Measurements from ENCODE around the gene BTG2.
"Not testable (repeated sequence)": the region's sequence is repeated elsewhere in the genome, so short reads cannot be mapped to it uniquely, and the experiment has no call there.

The BTG2 gene

DNA sequence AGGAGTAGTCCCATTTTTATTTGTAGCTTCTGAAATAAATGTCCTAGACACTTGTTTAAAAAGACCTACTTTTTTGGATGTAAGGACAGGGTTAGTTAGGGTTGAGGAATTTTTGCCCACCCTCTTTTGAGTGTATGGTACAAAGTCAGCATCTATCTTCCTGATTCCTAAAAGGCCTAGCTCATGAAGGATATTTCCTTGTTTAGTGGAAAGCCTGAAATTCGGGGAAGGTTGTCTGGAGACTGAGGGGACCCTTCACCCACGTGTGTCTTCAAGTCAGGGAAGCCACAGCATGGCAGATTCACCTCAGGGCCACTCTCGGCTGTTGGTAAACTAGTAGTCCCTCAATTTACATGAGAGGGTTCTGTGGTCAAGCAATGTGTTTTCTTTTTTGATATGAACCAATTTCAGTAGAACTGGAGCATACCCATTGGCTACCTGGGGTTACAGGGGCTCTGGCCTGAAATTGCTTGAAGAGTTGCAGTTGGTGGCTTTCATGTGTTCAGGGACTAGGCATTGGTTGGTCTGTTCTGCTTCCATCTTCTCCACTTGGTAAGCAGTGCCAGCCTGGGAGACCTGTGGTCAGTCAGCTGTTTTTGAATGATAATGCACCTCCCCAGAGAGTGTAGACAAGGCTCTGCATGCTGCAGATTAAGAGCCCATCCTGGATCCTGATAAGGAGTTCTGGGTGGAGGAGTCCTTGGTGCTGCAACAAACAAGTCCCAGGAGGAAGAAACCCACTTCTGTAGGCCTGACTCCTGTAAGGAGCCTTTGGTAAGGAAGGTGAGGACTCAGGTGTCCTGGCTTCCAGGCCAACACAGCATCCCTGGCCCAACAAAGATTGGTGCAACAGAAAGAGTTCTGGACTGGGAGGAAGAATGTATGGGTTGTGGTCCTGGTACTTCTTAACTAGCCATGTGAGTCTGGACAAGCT is 6.3 kb downstream of the BTG2 start:
- H3K4me3 ChIP-seq (ENCODE audit: low read depth, low read length), result no peak overlapping the region
- TF ChIP-seq, protein P1, sequence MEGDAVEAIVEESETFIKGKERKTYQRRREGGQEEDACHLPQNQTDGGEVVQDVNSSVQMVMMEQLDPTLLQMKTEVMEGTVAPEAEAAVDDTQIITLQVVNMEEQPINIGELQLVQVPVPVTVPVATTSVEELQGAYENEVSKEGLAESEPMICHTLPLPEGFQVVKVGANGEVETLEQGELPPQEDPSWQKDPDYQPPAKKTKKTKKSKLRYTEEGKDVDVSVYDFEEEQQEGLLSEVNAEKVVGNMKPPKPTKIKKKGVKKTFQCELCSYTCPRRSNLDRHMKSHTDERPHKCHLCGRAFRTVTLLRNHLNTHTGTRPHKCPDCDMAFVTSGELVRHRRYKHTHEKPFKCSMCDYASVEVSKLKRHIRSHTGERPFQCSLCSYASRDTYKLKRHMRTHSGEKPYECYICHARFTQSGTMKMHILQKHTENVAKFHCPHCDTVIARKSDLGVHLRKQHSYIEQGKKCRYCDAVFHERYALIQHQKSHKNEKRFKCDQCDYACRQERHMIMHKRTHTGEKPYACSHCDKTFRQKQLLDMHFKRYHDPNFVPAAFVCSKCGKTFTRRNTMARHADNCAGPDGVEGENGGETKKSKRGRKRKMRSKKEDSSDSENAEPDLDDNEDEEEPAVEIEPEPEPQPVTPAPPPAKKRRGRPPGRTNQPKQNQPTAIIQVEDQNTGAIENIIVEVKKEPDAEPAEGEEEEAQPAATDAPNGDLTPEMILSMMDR (IDR thresholded peaks at IDR 0.05; ENCODE audit: low read depth, low read length), result no peak

DNA sequence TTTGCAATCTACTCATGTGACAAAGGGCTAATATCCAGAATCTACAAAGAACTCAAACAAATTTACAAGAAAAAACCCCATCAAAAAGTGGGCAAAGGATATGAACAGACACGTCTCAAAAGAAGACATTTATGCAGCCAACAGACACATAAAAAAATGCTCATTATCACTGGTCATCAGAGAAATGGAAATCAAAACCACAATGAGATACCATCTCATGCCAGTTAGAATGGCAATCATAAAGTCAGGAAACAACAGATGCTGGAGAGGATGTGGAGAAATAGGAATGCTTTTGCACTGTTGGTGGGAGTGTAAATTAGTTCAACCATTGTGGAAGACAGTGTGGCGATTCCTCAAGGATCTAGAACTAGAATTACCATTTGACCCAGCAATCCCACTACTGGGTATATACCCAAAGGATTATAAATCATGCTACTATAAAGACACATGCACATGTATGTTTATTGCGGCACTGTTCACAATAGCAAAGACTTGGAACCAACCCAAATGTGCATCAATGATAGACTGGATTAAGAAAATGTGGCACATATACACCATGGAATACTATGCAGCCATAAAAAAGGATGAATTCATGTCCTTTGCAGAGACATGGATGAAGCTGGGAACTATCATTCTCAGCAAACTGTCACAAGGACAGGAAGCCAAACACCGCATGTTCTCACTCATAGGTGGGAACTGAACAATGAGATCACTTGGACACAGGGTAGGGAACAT is 8.9 kb downstream of the BTG2 start:
- not testable (repeated sequence) for H3K4me3 ChIP-seq (ENCODE audit: low read depth, low read length)

DNA sequence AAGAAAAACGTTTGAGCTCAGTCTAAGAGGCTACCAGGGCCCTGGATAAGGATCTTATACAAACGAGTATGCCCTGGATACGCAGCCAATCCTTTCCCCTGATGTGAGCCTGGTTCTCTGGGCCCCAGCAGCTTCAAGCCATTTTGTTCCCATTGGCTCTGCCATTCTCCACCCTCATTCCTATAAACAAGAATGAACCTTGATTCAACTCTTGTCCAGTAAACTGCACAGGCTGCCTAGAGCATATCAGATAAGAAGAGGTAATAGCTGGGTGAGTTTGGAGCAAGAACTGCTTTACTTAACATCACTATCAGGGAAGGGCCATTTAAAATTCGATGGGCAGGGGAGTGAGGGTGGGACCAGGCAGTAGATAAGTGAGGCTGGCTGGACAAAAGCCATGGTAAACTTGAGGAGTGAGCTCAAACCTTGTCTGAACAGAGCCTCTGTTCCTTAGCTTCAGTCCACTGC is 11.3 kb downstream of the BTG2 start:
- no peak overlapping the region for H3K4me3 ChIP-seq (ENCODE audit: low read depth, low read length)
- TF ChIP-seq, protein P1 (IDR thresholded peaks at IDR 0.05; ENCODE audit: low read depth, low read length), result no peak

DNA sequence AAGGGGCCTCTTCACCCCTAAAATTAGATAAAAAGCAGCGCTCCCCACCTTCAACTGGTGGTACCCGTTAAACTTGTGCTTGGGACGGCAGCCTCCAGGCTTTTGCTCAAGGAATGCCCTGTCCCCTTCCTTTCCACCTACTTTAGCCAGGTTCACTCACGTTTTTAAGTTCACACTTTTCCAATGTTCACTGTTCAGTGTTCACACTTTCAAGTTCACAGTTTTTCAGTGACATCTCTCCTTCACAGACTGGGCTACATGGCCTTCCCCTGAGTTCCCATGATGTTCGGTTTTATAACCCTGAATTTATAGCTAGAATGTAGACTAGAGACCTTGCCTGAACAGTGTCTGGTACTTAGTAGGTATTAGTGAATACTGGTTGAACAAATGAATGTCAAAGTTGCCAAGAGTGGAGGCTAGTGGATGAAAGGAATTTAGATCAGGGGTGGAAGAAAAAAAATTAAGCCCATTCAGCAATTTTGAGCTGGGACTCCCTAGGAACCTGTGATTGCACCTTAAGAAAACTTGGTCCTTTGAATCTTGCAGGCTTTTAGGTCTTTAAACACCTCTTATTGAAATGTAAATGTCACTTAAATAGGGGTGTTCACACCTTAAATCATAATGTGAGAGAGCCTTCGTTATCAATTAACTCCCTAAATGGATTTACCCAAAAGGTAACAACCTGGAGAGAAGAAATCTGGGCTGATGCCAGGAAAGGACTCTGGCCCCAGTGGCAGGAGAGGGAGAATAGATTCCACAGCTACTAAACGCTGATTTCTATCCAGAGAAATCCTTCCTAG is 12.3 kb downstream of the BTG2 start:
- TF ChIP-seq, protein P1 (IDR thresholded peaks at IDR 0.05; ENCODE audit: low read depth, low read length), result no peak
- no peak overlapping the region for H3K4me3 ChIP-seq (ENCODE audit: low read depth, low read length)

DNA sequence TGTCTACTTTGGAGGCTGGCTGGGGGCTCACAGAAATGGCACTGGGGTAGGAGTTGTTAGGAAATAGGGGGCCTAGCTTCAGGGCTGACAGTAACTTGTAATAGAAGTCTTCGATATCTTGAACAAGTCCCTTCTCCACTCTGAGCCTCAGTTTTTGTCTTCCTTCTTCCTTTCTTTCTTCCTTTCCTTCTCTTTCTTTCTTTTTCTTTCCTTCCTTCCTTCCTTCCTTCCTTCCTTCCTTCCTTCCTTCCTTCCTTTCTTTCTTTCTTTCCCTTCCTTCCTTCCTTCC is 12.9 kb downstream of the BTG2 start:
- H3K4me3 ChIP-seq (ENCODE audit: low read depth, low read length), result no peak overlapping the region
- TF ChIP-seq, protein P1 (IDR thresholded peaks at IDR 0.05; ENCODE audit: low read depth, low read length), result no peak

DNA sequence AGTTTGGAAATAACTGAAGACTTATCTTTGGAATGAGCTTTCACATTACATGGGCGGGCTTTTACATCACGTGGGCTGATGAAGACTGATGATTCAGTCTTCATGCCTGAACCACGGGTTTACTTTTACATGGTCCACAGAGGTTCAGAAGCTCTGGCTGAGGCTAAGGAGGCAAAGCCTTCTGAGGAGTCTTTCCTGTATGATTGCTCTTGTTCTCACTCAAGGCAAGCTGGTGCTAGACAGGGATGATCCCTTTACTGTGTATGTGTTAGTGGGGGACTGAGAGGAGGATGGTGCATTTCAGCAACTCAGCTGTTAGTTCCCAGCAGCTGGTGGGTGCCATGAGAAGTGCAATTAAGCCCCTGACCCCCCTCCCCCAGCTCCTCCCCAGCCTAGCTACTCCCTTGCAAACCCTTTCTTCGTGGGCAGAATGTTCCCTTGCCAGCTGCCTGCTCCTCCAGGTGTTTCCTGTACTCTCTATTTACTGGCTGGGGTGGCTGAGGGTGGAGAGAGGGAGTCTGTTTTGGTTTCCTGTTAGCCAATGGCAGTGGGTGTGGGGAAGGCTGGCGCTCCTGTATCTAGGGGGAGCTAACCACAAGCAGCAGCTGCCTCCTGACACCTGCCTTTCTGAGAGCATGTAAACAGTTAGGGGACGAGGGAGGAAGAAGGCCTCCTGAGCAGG is 15.4 kb downstream of the BTG2 start:
- TF ChIP-seq, protein P1 (IDR thresholded peaks at IDR 0.05; ENCODE audit: low read depth, low read length), result no peak
- no peak overlapping the region for H3K4me3 ChIP-seq (ENCODE audit: low read depth, low read length)
